Activated naive CD8-positive, alpha-beta T cell treated with anti-CD3 and anti-CD28 coated beads, Interleukin-2, amount 50 U/mL, for 16 hours (primary cell): ENCODE data around the gene REEP1.

Source experiments
- DNase-seq: peaks from one replicate; pipeline ENCODE4 v3.0.0-alpha.2; 2020; ENCODE audit warnings: low read depth, low spot score

Gene REEP1

DNA sequence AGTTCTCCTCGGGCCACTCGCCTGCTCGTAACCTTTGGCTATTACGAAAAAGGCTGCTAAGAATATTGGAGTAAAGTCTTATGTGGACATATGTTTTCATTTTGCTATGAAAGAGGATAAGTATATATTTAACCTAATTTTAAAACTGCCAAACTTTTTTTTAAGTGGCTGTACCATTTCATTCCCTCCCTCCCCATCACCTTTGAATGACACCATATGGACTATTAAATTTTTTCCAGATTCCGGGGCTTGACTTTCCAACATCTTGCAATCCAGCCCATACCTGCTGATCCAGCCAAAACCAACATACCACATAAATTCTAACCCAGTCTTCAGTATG lies 31.5 kb downstream of the REEP1 start:
- DNase-seq: no peak

DNA sequence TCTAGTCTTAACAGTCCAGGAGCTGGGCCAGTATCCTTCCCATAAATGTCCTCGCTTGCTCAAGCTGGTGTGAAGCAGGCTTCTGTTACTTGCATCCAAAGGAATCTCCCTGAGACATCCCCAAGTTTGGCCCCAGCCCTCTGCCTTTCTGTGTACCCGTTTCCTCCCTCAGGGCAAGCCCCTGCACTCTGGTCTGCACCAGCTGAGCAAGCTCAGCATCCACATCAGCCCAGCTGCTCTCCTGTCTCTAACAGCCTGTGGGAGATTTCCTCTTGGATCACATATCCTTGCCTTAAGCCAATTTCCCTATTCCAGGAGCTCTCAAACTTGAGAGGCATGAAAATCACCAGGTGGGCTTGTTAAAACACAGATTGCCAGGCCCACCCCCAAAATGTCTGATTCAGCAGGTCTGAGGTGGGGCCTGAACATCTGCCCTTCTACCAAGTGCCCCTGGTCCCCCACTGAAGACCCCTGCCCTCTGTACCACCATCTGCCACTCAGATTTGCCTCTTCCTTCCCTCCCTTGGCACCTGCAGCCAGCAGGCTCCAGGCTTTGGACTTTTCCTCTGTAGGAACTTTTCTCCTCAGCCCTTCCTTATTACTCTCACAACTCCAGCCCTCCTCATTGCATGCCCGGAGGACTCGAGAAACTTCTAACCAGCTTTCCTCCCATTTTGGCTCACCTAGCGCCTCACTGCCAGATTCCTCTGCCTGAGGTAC lies 32.1 kb downstream of the REEP1 start:
- no peak for DNase-seq

DNA sequence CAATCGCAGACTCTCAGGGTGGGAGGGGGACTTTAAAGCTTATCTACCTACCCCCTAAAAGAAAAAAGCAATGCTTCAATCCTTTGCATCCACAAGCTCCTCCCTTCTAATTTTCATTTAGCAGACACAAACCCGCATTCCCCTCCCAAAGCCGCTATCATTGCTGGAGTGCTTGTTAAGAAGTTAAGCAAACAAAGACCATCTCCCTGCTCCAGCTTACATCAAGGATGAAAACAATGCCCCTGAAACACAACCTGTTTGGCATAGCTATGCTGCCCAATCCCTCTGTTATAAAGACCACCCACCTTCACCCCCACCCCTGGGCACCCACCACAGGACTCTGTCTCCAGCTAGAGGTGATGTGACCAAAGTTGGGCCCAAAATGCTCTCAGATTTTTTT lies 33.0 kb downstream of the REEP1 start:
- DNase-seq: no peak

DNA sequence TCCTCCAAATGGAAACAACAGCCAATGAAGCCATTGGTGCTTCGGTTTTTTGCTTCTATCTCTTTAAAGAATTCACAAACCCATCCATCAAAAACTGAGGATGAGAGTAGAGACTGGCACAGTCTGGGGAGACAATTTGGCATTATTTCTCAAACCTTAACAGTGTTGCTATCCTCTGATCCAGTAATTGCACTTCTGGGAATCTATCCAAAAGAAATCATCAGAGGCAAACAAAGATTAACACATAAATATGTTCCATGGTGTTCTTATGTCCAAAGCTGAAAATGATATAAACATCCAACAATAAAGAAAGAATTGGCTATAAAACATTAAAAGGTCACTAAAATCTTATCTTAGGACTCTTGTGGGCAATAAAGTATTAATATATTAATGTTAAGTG lies 35.1 kb downstream of the REEP1 start:
- no peak for DNase-seq

DNA sequence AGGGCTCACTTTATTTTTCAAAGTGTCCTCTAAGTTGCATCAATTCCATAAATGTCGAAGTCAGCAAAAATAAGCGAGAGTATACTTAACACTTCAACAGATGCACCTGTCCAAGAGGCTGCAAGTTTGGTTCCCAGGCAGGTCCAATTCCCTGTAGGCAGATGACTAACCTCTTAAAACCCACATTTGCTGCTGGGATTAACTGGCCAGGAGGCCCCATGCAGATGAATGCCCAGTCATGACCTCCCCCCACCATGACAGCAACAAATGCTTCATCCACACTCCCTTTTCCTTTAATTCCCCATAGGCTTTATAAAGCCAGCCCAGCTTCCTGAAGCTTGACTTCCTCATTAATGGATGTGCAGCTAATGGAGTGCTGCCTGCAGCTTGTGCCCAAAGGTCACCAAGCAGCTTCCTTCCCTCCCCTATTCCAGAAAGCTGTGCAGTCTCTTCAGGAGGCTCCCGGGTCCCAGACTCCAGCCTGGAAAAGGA lies 35.7 kb downstream of the REEP1 start:
- no peak for DNase-seq

DNA sequence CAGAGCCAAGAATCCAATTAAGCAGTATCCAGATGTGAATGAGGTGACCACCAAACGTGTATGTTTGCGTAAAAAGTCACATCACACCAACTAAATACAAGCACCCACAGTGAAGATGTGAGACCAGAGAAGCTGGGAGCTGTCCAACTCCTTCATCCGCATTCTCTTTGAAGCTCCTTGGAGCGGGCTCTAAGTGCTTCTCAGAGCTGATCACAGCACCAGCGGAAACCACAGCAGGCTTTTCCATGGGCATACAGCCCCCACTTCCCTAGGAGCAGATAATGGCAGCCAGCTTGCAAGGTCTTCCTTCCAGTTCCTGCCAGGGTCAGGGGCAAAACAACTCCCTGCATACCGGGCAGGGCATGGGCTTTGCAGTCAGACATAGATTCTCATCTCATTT lies 36.4 kb downstream of the REEP1 start:
- no peak for DNase-seq

DNA sequence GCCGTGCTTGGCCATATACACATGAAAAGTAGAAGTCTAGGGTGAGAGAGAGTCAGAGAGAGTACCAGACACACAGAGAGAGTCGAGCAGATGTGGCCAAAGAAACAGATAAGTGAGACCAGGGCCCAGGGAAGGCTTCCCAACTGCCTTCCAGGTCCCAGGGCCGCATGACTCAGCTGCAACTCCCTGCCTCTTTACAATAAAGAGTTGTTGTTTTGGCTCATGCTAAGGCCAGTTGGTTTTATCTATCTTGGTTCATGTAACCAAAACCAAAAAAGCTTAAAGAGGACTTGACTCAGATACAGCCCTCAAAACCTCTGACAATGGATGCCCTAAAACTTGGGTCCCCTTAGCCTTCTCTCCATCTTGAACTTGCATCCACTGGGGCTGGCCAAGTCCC lies 36.9 kb downstream of the REEP1 start:
- no peak for DNase-seq

DNA sequence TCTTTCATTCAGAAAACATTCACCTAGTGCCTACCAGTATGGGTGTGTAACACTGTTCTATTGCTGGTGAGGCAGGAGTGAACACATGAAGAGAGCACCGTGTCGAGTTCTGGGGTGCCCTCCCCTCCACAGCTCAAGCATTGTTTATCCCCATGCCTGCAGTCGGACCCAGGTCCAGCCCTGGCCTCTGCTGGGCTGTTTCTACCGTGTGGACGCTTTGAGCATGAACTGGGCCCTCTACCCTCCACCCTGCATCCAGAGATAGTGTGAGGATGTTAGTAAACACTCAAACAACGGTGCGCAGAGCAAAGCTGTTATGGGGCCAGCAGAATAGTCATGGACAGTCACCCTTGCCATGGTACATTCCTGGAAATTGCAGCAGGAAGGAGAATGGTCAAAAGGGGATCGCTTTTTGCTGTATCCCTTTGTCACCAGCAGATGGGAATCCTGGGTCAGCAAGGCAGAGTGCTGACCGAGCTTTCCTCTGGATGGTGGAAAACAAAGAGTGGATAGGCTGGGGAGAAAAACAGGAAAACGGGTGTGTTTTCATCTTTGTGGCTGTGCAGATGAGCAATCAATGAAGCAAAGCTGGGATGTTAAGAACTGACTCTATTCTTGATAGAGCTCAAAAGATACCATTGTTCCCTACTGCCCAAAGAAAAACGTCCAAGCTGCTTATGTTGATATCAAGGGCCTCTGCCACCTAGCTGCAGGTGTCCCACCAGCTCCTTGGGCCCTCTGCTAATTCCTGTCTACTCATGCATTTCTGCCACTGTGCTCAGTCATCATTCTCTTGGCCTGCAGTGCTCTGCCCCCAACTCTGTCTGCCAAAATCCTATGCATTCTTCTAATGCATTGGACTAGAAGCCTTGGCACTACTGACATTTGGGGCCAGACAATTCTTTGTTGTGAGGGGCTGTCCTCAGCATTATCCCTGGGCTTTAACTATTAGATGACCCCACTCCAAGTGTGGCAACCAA lies 38.7 kb downstream of the REEP1 start:
- DNase-seq: no peak

DNA sequence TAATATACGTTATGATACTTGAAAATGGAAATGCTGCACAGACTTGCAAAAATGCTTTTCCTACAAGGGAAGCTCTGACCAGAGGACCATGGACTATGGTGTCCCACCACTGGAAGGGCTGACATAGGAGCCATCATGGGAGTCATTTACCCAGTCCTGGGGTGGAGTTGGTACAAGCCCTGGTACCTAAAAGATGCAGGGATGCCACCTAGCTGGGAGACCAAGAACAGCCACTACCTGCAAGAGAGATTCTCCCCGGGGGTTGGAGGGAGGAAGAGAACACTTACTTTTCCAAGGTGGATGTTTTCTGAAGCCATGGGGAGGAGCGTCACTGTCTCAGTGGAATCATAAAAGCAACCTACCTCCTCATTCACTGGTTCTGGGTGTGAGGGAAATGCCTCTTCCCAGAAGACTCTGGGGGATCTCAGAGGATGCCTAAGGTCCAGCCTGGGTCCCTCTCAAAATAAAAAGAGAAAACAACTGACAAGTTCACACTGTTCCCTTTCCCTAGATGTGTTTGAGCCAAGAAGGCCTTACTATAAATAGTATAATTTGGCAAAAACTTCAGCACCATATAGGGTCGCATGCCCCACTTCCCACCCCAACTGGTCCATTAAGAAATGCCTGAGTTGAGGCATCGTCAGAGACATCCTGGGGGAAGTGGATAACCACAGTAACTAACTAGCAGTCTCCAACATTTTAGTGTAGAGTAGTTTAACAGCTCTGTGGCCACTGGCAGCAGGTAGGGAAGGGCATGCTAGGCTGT lies 39.9 kb downstream of the REEP1 start:
- no peak for DNase-seq

DNA sequence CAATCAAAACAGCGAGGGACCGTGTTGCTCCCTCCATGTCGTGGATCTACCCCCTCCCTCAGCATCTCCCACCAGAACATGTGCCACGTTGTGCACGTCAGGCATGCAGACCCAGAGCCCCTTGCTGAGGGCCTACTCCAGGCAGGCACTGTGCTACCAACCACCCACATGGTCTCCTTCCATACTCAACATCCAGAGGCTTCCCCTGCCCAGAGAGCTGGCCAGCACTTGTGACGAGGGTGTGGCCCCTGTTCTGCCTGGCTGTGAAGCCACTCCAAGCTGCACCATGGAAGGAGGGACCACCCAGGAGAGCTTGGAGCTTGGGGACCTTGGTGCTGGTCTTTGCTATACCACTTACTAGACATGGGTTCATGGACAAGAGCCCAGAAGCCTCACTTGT lies 40.5 kb downstream of the REEP1 start:
- DNase-seq: no peak

DNA sequence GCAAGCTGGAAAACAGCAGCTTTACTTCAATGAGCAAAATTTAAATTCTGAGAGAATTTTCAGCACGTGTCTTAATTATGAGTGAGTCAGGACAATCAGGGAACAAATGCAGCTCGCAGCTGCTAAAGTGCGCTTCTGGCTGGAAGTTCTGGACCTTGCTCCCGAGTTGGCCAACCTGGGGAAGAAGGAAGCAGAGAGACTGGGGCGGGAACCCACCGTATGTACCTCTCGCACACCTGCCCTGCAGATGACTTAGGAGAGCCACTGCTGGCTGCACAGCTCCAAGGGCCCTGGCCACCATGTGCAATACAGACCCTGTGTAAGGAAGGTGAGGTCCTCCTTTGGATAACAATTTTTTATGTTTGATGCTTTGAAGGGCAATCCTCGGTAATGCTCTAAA lies 42.4 kb downstream of the REEP1 start:
- no peak for DNase-seq

DNA sequence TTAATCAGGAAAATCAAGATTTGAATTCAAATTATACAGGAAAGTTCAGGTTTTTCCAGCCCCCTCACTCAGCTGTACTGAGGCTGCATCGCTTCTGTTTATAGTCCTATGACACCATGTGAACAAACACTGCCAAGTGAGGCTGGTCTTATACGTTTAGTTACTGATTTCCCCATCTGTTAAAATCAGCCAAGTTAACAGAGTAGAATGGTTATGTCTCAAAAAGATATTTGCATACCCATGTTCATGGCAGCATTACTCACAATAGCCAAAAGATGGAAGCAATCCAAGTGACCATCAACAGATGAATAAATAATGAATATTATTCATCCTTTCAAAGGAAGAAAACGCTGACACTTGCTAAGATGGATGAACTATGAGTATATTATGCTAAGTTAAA lies 43.8 kb downstream of the REEP1 start:
- no peak for DNase-seq

DNA sequence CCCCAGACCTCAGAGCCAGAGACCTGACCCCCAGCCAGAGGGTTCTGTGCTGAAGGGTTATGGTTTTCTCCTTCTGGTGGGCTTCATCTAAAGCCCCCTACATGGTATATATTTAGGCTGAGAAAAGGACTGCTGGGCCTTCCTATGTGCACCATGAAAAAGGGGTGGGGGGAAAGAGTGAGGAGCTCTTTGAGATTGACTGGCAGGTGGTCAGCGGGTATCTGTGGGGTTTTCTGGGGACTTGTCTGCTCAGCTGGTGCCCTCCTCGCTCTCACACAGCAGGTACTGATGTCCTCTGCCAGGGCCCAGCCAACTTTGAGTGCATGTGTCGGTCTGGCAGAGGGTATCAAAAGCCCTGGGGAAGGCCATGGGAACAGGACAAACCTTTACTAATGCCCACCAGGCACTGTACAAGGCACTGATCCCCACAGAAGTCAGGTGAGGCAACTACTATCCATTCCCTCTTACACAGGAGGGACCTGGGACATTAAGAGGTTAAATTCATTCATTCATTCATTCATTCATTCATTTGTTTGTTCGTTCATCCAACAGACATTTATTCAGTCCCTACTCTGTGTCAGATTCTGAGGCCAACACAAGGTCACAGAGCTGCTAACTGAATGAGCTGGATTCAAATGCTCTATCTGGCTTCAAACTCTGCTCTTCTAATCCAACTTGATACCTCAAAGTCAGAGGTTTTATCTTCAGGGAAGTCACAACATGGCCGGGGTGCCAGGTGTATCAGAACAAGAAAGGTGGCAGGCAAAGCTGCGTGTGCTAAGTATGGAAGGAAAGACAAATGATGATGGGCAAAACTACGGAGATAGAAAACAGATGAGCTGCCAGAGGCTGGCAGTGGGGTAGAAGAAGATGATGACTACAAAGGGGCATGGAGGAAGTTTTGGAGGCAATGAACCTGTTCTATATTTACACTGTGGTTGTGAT lies 44.6 kb downstream of the REEP1 start:
- DNase-seq: no peak

DNA sequence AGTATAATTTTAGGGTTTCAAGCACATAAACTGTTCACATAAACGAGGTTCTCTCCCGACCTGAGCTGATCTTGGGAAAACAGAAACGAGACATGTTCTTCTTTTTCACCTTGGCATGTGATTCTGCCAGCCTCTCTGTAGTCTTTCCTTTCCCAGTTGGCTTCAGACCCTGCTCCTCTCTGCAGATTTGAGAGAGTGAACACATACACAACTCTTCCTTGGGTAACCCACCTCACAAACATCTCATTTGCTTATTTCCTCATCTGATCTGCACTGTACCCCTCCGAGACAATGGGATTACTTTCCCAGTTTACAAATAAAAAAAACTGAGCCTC lies 46.1 kb downstream of the REEP1 start:
- DNase-seq: no peak

DNA sequence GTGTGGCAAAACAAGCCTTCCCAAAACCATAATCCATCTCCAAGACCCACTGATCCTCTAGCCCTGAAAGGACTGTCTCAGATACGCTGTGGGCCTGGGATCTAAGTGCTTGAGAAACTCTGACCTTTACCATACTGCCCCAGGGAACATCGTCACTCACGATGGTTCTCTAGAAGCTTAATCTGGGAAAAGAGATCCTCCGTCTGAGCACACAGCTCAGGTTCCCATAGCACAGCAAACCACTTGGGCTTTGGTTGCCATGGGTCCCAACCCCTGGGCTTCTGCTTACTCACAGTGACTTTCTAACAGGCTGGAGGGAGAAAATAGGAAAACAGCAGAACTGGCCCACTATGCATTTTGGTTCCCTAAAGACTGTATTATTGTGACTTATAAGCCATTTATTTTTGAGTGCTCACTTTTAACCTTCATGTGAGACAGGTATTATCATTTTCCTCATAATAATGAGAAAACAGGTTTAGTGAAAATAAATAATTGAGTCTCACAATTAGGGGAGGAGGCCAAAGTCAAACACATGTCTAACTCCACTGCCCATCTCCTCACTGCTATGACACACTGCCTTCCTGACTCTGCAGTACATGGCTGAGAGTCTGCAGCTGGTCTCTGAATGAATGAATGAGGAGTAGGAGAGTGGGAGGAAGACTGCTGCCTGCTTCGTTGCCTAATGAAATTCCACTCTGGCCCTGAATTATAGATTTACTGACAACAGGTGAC lies 46.7 kb downstream of the REEP1 start:
- DNase-seq: no peak

DNA sequence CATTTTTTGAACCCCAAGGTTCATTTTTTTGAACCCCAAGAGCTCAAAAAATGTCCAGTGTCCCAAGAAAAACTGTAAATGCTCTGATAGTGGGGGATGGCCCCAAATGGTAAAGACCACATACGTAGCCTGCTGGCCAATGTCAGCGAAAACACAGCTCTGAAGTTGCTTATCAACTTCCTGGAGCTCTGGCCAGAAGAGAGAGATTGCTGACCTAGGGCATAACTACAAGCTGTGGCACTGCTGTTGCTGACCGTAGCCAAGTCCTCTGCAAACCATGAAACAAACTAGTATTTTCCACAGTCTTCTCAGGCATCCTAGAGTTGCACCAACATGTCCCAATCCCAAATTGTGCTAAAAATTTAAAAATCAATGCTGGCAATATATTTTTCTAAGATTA lies 50.9 kb downstream of the REEP1 start:
- no peak for DNase-seq

DNA sequence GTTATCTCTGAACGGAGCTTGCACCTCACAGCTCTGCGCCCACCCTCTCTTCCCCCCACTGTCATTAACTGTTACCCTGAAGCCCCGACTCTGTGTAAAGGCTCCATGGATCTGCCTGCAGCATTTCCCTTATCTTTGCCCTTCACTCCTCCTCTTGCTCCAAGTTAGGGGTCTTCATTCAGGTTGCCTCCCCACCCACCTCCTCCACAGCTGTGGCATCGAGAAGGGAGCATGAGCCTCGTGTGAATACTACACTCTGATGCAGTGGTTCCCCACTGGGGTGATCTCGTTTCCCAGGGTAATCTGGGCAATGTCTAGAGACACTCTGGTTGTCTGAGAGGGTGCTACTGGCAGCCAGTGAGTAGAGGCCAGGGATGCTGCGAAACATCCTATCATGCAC lies 51.4 kb downstream of the REEP1 start:
- DNase-seq: no peak

DNA sequence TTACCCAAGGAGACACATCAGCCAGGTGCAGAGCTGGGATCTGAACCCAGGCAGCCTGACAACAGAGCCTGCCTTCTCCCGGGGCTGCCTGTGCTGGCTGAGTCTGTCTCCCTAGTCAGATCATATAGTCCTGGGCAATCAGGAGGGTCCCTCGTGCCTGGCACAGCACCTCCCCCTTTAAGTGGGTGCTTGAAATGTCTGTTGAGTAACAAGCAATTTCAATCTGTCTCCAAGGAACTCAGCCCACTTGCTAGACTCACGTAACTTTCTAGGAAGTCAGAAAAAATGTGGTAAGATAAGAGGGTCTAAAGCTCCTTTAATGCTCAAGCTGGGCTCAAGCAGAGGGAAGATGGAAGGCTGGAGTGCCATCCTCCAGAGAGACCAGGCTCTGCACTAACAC lies 51.9 kb downstream of the REEP1 start:
- DNase-seq: no peak

DNA sequence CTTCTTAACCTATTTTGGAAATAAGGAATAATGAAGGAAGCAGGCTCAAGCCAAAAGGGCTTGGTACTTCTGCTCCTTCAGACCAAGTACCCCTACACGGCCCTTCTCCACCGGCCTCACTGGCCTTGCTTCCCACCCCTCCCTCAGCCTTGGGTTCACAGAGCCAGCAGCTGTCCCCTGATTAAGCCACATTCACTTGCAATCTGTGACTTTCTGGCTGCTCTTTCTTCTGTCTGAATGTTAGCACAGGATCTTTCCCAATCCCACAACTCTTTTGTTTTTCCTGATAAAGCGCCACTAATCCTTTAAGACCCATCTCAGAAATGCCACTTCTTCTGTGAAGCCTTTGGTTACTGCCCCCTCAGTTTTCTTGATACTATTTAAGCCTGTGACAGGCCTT lies 52.4 kb downstream of the REEP1 start:
- DNase-seq: no peak

DNA sequence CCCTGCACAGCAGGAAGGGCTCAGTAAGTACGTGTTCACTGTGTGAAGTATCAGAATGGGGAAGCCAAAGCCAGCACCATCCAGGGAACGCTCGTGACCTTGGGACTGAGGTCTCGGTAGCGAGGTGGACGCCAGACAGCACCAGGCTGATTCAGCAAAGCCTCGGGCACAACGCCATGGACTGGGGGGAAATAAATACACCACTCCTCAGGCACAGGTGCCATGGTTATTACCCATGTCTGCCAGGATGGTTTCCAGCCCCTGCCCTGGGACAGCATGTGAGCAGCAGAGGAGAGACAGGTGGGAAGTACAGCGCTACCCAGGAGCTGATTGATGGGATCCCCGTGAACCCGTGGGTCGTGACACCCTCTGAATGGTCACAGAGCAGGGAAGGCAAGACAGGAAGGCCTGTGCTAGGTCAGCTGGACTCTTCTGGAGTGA lies 53.0 kb downstream of the REEP1 start:
- DNase-seq: no peak
